ENCODE data around the gene RASGRP1.
"Not testable (repeated sequence)": the region's sequence is repeated elsewhere in the genome, so short reads cannot be mapped to it uniquely, and the experiment has no call there.

The RASGRP1 gene

DNA sequence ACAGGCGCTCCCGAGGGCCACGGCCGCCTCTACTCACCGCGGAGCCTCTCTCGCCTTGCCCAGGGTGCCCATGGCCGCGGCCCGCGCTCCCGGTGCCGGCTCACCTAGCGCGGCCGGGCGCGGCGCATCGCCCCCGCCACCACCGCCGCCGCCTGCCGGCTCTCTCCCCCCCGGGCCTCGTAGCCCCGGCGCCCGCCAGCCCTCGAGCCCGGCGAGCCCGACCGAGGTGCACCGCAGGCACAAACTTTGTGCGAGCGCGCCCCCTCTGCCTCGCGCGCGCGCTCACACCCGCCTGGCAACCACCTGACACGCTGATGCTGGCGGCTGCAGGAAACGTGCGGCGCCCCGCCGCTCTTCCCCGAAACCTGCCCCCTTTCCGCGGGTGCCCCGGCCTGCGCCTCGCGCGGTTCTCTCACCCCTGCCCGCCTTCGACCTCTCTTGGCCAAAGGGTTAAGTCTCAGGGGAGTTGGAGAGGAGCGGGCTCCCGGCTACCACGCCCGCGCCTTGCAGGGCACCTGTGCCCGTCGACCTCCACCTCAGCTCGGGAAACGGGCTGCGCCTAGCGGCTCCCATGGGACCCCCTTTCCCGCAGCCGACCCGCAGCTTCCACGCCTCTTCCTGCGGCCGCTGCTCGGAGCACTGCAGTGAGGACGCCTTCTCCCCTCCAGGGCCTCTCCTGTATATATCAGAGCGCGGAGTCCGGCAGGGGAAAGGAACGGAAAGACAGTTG is at the start of gene RASGRP1:
Gene RASGRP1 (minus strand): TSS at position 258 of the 730 bp plus-strand sequence. CDS start 186 bp downstream, at position 72.
- peak; percentile 83 for DNase-seq (ENCODE audit: low read depth)

GRCh38 chr15:38613085-38613484 is 48.5 kb upstream of the RASGRP1 start:
- DNase-seq (ENCODE audit: low read depth), result no peak

DNA sequence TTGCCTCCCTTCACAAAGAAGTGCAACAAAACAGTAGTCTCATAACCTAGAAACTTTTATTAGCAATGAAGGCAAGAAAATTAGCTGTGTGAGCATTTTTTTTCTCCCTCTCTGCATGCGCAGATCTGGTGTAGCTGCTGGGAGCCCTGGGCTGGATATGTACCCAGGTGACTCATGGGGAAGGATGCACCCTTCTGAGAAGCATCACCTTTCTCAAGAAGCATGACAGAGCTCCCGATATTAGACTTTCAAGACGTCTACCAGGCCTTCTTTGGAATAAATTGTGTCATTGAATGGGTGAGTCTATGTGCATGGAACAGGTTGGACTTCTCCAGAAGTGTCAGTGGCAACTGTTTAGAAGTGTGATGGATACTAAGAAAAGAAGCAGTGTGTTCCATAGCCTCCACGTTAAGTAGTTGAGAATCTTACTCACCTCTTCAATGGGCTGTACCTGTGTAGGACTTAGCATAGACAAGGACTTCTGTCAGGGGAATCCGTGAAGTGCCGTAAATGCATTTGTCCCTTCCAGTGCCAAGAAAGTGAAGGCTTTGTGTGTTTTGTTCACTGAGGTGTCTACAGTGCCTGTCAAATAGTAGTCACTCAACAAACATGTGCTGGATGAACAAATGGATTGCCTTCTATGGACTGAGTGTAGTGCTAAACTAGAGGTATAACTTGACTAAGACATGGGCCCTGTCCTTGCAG is 47.7 kb upstream of the RASGRP1 start:
- DNase-seq (ENCODE audit: low read depth), result no peak

DNA sequence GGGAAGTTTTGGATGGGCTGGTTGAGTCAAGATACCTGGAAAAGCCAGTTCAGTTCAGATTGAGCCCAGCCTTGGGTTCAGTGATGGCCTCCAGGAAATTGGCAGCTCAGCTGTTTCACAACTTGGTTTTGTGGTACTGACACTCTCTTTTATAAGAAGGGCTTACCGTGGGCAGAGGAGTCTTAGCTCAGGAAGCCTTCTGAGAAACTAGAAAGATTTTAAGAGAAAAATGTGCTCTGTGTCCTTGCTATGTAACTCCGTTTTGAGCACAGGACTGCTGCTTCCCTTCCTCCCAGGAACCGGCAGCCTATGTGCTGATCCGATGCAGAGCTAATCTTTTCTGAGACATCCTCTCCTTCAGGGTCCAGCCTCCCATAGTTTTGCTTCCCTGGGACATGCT is 46.6 kb upstream of the RASGRP1 start:
- peak; percentile 7 for DNase-seq (ENCODE audit: low read depth)

DNA sequence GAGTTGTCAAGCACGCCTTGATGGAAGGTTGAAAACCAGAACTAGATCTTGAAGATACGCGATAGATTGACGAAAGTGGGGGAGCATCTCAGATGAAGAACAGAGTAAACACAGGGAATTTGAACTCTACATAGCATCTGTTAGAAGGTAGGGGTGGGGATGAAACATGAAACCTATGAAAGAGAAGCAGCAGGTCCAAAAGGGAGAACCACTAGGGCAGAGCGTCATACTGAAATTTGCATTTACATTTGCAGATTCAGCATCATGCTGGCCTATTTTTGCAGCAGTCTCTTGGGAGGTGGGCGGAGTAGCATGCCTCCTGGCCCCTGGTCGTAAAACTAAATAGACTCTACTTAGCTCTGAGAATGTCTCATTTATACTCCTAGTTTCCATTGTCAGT is 46.1 kb upstream of the RASGRP1 start:
- DNase-seq (ENCODE audit: low read depth), result no peak

DNA sequence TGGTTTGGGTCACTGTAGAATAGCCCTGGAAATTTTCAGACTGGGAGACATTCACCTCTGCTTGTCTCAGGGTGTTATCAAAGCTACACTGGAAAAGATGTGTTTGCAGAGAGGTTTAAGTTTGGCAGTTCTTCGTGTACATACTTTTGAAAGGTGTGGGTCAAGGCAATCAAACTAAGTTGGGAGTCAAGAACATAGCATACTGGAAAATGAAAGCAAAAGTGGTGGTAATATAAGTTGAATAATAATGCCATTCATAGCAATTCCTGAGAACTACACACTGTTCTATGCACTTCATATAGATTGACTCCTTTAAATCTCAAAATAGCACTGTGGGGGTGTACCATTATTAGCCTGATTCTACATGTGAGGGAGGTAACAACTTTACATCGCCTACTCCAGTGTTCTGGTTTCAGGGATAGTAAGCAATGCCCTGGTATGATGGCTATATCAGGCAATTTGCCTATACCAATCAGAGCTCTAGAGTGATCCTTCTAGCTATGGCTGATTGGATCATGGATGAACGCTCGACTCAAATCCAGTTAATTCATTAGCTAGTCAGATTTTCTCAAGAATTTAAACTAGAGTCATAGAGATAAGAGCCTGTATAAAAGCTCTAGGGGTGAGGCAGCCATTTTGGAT is 44.6 kb upstream of the RASGRP1 start:
- DNase-seq (ENCODE audit: low read depth), result no peak

DNA sequence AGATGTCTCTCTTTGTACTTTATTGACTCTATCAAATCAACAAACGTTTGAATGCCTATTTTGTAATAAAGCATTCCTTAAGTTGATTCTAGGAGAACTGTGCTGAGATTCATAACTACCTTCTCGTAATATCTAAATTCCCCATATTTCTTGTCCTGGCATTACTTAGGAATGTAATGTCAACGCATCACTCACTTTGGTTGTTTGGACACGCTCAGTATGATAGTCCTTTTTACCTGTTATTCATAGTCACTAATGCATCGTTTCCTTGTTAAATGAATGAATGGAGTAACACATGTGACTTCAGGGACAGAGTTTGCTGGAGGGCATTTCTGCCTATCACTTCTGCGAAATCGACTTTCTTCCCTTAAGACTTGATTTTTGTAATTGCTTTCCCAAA is 44.1 kb upstream of the RASGRP1 start:
- no peak for DNase-seq (ENCODE audit: low read depth)

GRCh38 chr15:38605744-38606143 is 41.1 kb upstream of the RASGRP1 start:
- DNase-seq (ENCODE audit: low read depth), result no peak

DNA sequence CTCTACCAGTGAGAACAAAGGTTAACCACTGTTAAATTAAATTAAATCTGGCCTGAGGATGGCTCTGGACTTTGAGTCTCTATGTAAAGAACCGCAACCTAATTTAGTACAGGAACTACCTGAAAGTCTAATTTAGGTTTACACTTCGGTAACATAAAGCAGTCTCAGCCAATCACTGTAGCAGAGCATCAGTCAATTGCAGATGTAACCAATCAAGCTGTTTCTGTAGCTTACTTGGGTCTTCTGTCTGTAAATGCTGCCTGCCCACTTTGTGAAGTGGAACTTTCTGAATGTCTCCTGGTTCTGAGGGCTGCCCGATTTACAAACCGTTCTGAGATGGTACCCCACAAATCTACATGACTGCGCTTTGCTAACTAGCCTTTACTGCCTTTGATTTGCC is 39.1 kb upstream of the RASGRP1 start:
- no peak for DNase-seq (ENCODE audit: low read depth)

- no peak for DNase-seq (ENCODE audit: low read depth)
These were observed 38.5 kb upstream of the RASGRP1 start for GRCh38 chr15:38602910-38603670.

GRCh38 chr15:38600236-38600635 is 35.6 kb upstream of the RASGRP1 start:
- no peak for DNase-seq (ENCODE audit: low read depth)

GRCh38 chr15:38598749-38599148 is 34.1 kb upstream of the RASGRP1 start:
- no peak for DNase-seq (ENCODE audit: low read depth)

DNA sequence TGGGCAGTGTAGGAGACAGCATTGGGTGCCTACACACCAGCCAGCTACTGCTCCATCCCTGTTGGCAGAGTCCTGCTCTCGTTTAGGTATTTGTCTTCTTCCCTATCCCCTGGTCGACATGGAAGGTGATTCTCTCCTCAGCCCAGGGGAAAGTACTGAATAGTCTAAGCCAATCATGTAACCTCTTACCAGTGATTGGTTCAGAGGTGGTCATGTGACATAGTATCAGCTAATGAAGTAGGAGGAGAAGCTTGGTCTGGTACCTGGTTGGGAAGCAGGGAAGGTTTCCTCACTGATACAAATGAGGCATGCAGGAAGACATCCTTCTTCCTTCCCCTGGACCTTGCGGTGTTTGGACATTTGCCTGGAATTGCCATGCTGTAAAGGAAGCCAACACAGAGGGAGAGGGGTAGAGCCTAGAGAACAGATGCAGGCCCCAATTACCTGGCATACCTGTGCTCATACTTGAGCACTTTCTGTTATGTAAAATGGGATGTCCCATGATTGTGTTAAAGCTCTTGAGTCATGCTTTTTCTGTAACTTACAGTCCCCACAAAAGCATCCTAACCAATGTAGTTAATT is 32.7 kb upstream of the RASGRP1 start:
- no peak for DNase-seq (ENCODE audit: low read depth)

- no peak for DNase-seq (ENCODE audit: low read depth)
These were observed 28.9 kb upstream of the RASGRP1 start for GRCh38 chr15:38593524-38593923.

DNA sequence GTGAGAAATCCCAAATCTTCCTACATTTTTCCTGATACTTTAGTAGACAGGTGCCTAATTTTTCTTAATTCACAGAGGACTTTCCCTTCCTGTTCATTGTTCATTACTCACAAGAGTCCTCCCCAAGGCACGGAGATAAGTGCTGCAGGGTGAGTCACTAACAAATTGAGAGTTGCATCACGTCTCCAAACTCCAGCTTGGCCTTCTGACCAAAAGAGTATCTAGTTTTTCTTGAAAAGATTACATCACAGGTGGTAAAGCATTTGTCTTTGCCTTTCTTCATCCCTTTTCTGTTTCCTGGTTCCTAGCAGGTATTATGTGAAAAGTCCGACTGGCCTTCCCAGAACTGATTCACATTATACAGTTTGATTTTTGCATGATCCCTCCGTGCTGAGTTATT is 24.9 kb upstream of the RASGRP1 start:
- DNase-seq (ENCODE audit: low read depth), result no peak

GRCh38 chr15:38588672-38589071 is 24.1 kb upstream of the RASGRP1 start:
- no peak for DNase-seq (ENCODE audit: low read depth)

- DNase-seq (ENCODE audit: low read depth), result no peak
These were observed 22.6 kb upstream of the RASGRP1 start for GRCh38 chr15:38587214-38587613.

GRCh38 chr15:38586005-38586404 is 21.4 kb upstream of the RASGRP1 start:
- not testable (repeated sequence) for DNase-seq (ENCODE audit: low read depth)

GRCh38 chr15:38578626-38579025 is 14.0 kb upstream of the RASGRP1 start:
- no peak for DNase-seq (ENCODE audit: low read depth)

- DNase-seq (ENCODE audit: low read depth), result no peak
These were observed 12.9 kb upstream of the RASGRP1 start for GRCh38 chr15:38577424-38577987.

DNA sequence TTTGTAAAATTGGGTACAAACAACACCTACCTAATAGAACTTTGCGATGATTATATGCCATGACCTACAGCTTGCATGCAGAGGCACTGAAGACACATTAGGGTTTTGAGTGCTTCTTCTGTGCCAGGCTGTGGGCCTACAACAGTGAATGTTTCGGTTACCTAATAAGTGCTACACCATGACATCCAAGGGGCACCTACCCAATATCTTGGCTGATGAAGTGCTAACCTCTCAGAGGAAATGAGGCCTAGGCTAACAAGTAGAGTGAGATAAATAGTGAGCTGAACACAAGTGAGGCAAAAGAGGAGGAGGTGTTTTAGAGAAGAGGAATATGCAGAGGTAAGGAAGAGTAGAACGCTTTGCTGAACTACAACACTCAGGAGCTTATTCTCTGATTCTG is 12.2 kb upstream of the RASGRP1 start:
- DNase-seq (ENCODE audit: low read depth), result no peak

DNA sequence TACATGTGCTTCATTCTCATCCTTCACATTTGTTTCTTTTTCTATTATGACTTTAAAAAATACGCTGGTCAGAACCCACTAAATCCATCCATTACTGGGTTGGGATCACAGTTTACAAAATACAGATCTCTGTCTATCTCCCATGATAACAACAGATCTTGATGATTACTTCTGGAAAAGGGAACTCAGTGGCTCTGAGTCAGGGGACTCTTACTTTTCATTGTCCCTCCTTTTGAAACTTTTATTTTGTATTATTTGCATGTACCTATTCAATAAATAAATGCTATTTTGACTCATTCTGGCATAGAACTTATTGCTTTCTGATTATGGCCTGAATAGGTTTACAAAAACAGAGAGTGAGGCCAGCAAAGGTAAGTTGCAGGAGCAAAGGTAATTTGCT is 11.6 kb upstream of the RASGRP1 start:
- no peak for DNase-seq (ENCODE audit: low read depth)
